HepG2 (cell line): ENCODE results near the gene RAE1. TPM values are rescaled to one million over a fixed set of nuclear protein-coding genes. Genes with fewer than 3 reads are reported as not detected.

Experiments
- GZF1 ChIP-seq: sonication (generic); formaldehyde crosslinking; IDR thresholded peaks from 2 replicates; pipeline ENCODE4 v1.5.1; 2020; ENCODE audit warnings: mild to moderate bottlenecking, missing genetic modification reagents
- POLR2G ChIP-seq: fragments of 200-400 bp; formaldehyde crosslinking; IDR thresholded peaks from 2 replicates; pipeline ENCODE4 v1.6.1; 2018; ENCODE audit warnings: mild to moderate bottlenecking, low read depth, low read length, moderate library complexity
- SP1 ChIP-seq, 2 experiments: fragments of 450-650 bp in 1 of 2; sonication (generic) in 1 of 2; formaldehyde crosslinking in 1 of 2; IDR thresholded peaks; 2 replicates each; pipeline versions ENCODE4 v1.4.0 to v1.6.1; 2016 to 2020; ENCODE audit warnings: missing genetic modification reagents in 1 of 2
- TAF1 ChIP-seq: sonication (generic); formaldehyde crosslinking; IDR thresholded peaks from 2 replicates; pipeline ENCODE4 v1.4.0; 2020; ENCODE audit warnings: missing genetic modification reagents
- TMF1 ChIP-seq: sonication (generic); formaldehyde crosslinking; IDR thresholded peaks from 2 replicates; pipeline ENCODE4 v1.8.1; 2022; ENCODE audit warnings: low read depth, missing genetic modification reagents
- polyA plus RNA-seq, 8 experiments: library from polyadenylated mRNA; depleted of rRNA in 3 of 8; stranded (reverse) in 7 of 8; unstranded in 1 of 8; fragments of >200 nt; fragmentation: Illumina TruSeq in 4 of 8; extraction: Trizol in 4 of 8; gene quantifications; 2 replicates each; pipeline versions ENCODE4 v1.2.1 to v1.2.3, GENCODE V29; 2011 to 2016; ENCODE audit warnings: low read depth in 4 of 8, missing spikeins in 1 of 8, mixed read lengths in 1 of 8; ENCODE audit not compliant: insufficient read depth in 1 of 8
- total RNA-seq, 5 experiments: library from RNA; depleted of rRNA; stranded (reverse); fragments of >200 nt; fragmentation: Illumina TruSeq; extraction: Trizol; gene quantifications; 2 replicates each; pipeline ENCODE4 v1.2.3, GENCODE V29; 2016; ENCODE audit warnings: low read depth in 1 of 5
- TF ChIP-seq, protein P1 (sequence below): sonication (generic); formaldehyde crosslinking; IDR thresholded peaks from 2 replicates; pipeline ENCODE4 v1.5.1; 2020; ENCODE audit warnings: mild to moderate bottlenecking, missing genetic modification reagents, moderate library complexity
- TF ChIP-seq, protein P2 (sequence below): IDR thresholded peaks from 2 replicates; pipeline ENCODE4 v1.6.1; 2016; ENCODE audit warnings: low read depth, control low read depth
- TF ChIP-seq, protein P3 (sequence below): IDR thresholded peaks from 2 replicates; pipeline ENCODE4 v1.6.1; 2016; ENCODE audit warnings: low read depth, missing genetic modification reagents, missing compliant biosample characterization
- TF ChIP-seq, protein P4 (sequence below): sonication (generic); IDR thresholded peaks from 2 replicates; pipeline ENCODE4 v1.6.1; 2016; ENCODE audit warnings: low read depth, borderline replicate concordance
- TF ChIP-seq, protein P5 (sequence below): sonication (generic); formaldehyde crosslinking; IDR thresholded peaks from 2 replicates; pipeline ENCODE4 v1.8.1; 2023; ENCODE audit warnings: mild to moderate bottlenecking, moderate library complexity, missing genetic modification reagents
- TF ChIP-seq, protein P6 (sequence below): sonication (generic); formaldehyde crosslinking; IDR thresholded peaks from 2 replicates; pipeline ENCODE4 v1.4.0; 2020; ENCODE audit warnings: missing genetic modification reagents, low read depth, mild to moderate bottlenecking, borderline replicate concordance

Gene RAE1
- total and polyA plus RNA-seq, 2 of the 13 experiments (the other 11 are each of a cell fraction or from before 2014, with no cell fraction given): 36.1 to 72.9 TPM

DNA sequence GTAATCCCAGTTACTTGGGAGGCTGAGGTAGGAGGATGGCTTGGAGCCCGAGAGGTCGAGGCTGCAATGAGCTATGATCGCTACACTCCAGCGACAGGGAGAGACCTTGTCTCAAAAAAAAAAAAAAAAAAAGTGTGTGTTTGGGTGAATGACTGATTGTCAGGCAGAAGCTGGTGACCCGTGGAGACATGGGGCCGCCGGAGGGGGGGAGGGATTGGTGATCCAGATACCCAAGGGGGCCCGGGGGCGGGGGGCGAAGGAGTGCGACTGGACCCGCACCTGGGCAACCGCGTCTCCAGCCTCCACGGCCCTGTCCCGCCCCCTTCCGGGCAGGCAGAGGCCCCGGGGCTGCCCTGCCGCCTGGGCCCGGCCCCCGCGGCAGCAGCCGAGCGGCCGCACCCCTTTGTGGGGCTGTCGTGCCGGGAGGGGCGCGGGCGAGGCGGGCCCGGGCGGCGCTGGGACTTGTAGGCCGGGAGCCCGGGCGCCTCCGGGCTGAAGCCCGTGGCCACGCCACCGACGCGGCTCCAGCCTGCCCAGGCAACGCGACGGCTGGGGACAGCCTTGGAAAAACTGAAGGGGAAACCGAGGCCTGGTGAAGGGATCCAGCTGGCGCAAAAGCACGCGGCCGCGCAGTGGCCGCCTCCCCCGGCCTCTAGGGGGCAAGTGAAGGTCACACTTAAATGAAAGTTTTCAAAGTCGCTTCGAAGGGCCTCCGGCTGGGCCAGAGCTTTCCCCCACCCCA lies 38.1 kb downstream of the RAE1 start (continued):
- TF ChIP-seq, protein P1, sequence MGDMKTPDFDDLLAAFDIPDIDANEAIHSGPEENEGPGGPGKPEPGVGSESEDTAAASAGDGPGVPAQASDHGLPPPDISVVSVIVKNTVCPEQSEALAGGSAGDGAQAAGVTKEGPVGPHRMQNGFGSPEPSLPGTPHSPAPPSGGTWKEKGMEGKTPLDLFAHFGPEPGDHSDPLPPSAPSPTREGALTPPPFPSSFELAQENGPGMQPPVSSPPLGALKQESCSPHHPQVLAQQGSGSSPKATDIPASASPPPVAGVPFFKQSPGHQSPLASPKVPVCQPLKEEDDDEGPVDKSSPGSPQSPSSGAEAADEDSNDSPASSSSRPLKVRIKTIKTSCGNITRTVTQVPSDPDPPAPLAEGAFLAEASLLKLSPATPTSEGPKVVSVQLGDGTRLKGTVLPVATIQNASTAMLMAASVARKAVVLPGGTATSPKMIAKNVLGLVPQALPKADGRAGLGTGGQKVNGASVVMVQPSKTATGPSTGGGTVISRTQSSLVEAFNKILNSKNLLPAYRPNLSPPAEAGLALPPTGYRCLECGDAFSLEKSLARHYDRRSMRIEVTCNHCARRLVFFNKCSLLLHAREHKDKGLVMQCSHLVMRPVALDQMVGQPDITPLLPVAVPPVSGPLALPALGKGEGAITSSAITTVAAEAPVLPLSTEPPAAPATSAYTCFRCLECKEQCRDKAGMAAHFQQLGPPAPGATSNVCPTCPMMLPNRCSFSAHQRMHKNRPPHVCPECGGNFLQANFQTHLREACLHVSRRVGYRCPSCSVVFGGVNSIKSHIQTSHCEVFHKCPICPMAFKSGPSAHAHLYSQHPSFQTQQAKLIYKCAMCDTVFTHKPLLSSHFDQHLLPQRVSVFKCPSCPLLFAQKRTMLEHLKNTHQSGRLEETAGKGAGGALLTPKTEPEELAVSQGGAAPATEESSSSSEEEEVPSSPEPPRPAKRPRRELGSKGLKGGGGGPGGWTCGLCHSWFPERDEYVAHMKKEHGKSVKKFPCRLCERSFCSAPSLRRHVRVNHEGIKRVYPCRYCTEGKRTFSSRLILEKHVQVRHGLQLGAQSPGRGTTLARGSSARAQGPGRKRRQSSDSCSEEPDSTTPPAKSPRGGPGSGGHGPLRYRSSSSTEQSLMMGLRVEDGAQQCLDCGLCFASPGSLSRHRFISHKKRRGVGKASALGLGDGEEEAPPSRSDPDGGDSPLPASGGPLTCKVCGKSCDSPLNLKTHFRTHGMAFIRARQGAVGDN (CRISPR knock-in tag): peak; percentile 75
- TF ChIP-seq, protein P2, sequence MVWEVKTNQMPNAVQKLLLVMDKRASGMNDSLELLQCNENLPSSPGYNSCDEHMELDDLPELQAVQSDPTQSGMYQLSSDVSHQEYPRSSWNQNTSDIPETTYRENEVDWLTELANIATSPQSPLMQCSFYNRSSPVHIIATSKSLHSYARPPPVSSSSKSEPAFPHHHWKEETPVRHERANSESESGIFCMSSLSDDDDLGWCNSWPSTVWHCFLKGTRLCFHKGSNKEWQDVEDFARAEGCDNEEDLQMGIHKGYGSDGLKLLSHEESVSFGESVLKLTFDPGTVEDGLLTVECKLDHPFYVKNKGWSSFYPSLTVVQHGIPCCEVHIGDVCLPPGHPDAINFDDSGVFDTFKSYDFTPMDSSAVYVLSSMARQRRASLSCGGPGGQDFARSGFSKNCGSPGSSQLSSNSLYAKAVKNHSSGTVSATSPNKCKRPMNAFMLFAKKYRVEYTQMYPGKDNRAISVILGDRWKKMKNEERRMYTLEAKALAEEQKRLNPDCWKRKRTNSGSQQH (CRISPR knock-in tag): peak; percentile 46; the same call in 1 of the 2 replicates
- TF ChIP-seq GZF1: 0 out of 2 replicates have a peak, but pooled peaks have one; percentile 31
- TF ChIP-seq, protein P3, sequence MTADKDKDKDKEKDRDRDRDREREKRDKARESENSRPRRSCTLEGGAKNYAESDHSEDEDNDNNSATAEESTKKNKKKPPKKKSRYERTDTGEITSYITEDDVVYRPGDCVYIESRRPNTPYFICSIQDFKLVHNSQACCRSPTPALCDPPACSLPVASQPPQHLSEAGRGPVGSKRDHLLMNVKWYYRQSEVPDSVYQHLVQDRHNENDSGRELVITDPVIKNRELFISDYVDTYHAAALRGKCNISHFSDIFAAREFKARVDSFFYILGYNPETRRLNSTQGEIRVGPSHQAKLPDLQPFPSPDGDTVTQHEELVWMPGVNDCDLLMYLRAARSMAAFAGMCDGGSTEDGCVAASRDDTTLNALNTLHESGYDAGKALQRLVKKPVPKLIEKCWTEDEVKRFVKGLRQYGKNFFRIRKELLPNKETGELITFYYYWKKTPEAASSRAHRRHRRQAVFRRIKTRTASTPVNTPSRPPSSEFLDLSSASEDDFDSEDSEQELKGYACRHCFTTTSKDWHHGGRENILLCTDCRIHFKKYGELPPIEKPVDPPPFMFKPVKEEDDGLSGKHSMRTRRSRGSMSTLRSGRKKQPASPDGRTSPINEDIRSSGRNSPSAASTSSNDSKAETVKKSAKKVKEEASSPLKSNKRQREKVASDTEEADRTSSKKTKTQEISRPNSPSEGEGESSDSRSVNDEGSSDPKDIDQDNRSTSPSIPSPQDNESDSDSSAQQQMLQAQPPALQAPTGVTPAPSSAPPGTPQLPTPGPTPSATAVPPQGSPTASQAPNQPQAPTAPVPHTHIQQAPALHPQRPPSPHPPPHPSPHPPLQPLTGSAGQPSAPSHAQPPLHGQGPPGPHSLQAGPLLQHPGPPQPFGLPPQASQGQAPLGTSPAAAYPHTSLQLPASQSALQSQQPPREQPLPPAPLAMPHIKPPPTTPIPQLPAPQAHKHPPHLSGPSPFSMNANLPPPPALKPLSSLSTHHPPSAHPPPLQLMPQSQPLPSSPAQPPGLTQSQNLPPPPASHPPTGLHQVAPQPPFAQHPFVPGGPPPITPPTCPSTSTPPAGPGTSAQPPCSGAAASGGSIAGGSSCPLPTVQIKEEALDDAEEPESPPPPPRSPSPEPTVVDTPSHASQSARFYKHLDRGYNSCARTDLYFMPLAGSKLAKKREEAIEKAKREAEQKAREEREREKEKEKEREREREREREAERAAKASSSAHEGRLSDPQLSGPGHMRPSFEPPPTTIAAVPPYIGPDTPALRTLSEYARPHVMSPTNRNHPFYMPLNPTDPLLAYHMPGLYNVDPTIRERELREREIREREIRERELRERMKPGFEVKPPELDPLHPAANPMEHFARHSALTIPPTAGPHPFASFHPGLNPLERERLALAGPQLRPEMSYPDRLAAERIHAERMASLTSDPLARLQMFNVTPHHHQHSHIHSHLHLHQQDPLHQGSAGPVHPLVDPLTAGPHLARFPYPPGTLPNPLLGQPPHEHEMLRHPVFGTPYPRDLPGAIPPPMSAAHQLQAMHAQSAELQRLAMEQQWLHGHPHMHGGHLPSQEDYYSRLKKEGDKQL (CRISPR knock-in tag): no peak
- TF ChIP-seq TAF1: 0 out of 2 replicates have a peak, but pooled peaks have one; percentile 20
- TF ChIP-seq, protein P4, sequence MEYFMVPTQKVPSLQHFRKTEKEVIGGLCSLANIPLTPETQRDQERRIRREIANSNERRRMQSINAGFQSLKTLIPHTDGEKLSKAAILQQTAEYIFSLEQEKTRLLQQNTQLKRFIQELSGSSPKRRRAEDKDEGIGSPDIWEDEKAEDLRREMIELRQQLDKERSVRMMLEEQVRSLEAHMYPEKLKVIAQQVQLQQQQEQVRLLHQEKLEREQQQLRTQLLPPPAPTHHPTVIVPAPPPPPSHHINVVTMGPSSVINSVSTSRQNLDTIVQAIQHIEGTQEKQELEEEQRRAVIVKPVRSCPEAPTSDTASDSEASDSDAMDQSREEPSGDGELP: 0 out of 2 replicates have a peak, but pooled peaks have one; percentile 6
- TF ChIP-seq TMF1: no peak
- TF ChIP-seq, protein P5, sequence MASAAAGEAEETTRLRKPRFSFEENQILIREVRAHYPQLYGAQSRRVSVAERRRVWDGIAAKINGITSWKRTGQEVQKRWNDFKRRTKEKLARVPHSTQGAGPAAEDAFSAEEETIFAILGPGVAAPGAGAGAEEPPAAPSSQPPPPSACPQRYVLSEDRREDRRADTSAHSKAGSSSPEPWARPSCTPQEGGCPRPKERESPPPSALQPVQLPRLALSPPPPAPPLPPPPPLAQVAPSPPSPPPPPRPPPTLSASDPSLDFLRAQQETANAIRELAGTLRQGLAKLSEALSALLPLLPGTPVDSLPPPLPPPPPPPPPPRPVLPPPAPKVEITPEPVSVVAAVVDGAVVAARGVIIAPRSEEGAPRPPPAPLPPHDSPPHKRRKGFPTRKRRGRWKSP (CRISPR knock-in tag): peak; percentile 50; the same call in 1 of the 2 replicates
- TF ChIP-seq, protein P6, sequence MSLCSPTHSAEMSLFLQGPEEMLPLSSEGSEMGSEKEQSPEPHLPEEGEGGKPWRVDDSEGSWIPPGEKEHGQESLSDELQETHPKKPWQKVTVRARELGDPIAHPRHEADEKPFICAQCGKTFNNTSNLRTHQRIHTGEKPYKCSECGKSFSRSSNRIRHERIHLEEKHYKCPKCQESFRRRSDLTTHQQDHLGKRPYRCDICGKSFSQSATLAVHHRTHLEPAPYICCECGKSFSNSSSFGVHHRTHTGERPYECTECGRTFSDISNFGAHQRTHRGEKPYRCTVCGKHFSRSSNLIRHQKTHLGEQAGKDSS (CRISPR knock-in tag): no peak
- TF ChIP-seq POLR2G: peak; percentile 74
- no peak for TF ChIP-seq SP1 (IDR thresholded peaks at IDR 0.05)
- TF ChIP-seq SP1 (CRISPR knock-in tag; IDR thresholded peaks at IDR 0.05): 0 out of 2 replicates have a peak, but pooled peaks have one; percentile 4
